ENCODE data around the gene GPC6.
A peak's percentile ranks its signal among the peaks of the same experiment; 100 is the strongest.

GPC6 gene

DNA sequence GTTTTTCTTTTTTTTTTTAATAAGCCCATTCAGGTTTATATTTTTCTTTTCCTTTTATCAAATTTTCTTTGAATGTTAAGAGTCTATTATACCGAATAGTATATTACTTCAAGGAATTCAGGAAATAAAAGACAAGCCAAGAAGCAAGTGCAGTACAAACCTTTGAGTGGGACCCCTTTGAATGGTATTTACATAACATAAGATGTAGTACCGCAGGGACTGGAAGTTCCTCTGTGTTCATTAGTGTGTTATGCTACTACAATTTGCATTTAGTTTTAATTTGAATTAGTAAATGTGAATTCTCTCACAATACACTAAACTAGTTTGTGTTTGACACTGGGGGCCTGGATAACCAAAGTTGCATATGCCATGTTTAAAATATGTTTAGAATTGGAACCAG, 913.4 kb downstream of the GPC6 start:
- no peak for DNase-seq

DNA sequence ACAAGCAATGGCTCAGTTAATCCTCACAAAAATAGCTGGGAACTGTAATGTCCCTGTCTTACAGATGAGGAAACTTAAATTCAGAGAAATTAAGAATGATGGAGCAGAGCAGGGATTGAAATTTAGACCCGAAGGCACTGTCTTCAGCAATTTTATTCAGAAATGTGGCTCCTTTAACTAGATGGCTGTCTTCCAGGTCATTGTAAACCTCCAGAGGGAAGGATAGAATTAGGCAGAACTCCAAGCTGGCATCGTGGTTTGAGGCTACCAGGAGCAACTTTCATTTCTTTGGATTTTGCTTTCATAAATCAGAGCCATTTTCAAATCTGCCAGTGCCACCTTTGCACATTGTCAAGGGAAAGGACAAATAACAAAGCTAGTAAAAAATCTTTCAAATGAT, 913.9 kb downstream of the GPC6 start:
- DNase-seq = no peak

DNA sequence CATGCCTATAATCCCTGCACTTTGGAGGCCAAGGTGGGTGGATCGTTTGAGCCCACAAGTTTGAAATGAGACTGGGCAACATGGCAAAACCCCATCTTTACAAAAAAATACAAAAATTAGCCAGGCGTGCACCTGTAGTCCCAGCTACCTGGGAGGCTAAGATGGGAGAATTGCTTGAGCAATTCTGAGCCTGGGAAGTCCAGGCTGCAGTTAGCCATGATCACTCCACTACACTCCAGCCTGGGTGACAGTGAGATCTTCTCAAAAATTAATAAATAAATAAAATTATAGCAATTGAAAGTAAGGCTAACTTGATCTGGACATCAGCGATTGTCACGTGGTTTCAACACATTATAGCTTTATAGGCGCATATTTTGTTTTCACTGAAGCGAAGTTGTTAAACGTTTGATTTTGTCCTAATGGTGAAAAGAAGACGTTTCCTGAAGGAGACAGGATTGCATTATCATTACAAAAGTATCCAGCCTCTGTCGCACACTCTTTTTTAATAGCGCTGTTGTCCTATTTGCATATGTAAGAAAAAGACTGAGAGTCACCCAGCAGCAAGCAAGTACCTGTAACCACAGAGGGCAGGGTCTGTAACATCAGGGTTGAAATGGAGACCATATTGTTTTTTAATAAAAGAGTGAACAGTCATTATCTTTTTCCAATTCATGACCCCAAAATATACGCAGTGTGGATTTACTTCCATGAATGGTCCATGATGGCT, 917.2 kb downstream of the GPC6 start:
- no peak for DNase-seq

DNA sequence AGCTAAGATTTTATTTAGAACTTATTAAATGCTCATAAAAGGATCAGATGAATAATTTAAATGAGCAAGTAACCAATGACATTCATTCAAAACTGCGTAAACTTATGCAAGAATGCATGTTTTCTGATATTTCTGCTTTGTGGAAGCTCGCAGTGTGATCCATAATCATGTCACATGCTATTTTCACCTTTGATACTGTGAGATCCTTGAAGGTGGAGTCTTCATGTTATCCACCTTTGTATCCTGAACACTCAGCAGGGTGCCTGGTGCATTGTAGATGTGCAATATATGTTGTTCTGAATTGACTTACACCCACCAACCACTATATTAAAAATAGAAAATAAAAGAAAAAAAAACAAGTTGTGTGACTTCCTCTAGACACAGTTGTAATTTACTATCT, 919.4 kb downstream of the GPC6 start:
- DNase-seq = no peak

DNA sequence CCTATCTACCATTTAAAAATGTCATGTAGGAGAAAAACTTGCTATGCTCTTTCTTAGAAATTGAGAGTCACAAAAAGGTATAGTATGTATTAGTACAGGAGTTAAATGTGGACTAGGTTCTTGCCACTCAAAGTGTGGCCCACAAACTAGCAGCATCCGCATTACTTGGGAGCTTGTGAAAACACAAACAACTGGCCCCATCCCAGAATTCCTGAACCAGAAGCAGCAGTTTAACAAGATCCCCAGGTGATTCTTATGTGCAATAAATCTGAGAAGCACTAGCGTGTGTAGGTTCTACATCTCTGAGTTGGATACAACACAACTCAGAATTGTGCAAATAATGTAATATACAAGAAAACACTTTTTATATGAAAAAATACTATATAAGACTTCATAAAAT, 927.0 kb downstream of the GPC6 start:
- no peak for DNase-seq

DNA sequence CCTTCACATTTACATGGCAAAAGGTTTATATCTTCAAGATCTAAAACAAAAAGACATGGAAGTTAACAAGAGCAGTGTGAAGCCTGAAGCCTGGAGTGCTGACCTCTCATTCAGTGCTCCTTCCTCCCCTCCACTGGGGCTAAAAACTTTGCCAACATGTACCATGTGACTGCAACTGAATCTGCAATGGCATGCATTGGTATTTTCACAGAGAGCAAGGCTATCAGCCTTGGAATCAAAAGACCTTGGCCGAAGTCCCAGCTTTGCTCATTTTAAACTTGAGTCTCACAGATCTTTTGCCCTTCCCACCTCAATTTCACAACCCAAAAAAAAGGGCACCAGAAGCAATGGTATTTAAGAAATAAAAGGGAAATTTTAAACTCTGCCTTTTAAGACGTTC, 927.8 kb downstream of the GPC6 start:
- peak; percentile 37 for DNase-seq

DNA sequence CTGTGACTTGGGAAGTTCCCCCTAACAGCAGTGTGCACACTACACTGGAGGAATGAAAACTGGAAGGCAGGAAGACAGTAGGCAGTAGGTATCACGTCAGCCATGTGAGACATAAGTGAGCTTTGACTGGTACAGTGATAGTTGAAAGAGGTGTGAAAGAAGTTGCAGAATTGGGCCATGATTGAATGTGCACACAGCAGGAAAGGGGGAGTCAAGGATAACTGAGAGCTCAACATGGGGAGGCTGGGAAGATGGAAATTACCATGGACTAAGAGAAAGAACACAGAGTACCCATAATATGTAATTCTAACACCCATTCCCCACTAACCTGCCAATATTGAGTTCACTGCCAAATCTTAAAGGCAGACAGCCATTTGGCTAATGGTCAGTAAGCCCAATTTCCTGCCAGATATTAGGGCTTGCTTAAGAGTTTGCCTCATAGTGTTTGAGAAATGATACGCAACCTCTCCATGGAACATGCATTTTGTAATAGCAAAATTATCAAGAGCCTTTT, 931.2 kb downstream of the GPC6 start:
- DNase-seq = no peak

DNA sequence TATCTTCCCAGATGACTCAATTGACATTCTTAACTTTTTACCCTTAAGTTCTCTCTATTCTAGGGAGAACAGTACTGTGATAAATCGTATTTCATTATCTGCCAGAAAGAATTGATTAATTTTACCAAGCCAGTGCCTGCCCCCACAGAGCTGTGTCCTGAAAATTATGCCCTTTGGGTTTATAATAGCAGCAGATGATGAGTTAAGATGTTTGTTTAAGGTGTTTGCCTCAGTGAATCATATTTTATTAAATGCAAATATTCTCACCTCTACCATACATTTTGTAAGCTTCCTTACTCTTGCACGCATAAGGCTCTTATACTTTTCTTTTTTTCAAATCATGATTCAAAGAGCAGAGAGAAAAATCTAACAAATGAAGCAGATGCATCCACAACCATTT, 934.3 kb downstream of the GPC6 start:
- no peak for DNase-seq

DNA sequence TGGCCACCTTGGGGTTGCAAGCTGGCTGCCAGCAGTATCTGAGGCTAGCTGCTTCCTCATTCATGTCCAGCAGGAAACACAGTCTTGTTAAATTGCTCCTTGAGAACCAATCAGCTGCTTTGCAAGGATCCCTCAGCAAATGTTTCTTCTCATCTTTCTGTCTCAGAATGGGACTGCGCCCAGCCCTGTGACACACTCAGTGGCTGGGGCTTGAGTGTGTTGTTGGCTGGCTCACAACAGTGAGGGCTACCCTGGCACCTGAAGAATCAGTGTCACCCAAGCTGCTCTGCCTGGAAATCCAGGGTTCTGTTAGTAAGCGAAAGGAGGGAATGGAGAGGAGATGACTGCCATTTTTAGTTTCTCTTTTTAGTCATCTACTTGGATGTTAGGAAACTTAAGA, 935.7 kb downstream of the GPC6 start:
- DNase-seq = no peak

DNA sequence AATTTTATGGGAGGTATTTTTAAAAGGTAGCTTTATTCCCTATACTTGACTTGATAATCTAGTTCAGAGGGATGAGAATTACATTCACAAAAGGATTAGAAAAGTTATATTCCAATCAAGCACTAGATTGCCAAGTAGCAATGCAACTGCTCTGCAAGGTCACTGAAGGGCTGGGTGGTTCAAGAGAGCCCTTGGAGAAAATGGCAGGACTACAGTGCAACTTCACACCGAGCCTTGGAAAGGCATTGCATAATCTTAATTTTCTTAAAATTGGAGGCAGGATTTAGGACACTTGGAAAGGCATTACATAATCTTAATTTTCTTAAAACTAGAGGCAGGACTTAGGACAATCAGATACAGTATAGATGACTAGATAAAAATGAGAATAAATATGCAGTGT, 936.9 kb downstream of the GPC6 start:
- DNase-seq = no peak

DNA sequence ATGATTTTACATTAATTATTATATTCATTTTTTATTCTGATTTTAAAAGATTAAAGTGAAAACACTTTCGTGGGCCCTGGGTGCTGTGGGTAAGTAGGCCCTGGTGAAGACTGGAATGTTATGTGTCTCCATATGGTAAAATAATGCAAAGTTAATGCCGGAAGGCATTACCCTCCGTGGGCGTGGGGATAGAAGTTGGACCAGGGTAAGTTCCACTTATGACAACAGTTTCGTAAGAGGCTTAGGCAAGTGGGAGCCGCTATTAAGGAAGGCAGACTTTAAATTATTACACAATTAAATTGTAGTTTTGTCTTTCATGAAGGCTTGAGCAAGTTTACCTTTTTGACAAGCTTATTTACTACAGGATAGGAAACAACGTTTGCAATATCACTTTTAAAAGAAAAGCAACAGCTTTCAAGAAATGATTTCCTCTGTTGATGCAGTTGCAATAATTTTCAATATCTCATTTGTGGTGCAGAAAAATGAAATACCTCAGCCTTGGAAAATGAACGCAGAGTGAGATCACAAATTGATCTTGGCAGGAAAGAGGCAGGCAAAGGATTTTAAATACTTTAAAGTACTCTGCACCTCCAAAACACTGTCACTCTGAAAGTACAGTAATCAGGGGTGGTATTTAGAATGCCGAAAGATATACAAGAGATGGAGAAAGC, 942.3 kb downstream of the GPC6 start:
- DNase-seq = peak; percentile 13

DNA sequence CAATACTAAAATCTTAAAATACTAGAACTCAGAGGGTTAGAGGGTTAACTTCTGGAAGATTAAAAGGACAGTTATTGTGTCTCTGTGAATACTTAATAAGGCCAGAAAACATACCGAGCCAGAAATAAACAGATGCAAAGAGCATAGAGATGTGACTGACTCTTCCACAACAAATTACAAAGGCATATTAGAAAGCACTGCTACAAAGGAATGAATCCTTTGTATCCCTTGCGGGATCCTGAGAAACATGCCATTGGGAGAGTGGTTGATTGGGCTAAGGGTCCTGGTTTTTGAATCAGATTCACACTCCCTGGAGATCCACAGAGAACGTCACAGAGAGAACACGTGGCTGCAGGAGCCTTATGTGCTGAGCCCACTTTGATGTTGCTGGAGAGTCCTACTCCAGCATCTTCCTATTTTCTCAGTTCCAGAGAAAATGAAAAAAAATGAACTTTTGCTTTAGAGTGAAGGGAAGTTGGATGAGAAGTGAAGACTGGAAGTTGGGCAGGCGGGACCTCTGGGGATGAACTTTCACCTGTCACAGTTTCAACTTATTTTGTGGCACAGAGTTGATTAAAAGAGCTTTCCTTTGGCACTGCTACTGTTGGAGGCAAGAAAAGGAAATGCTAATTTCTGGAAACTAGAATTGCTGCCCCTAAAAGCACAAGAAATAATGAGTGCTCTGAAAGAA, 943.0 kb downstream of the GPC6 start:
- DNase-seq = no peak

DNA sequence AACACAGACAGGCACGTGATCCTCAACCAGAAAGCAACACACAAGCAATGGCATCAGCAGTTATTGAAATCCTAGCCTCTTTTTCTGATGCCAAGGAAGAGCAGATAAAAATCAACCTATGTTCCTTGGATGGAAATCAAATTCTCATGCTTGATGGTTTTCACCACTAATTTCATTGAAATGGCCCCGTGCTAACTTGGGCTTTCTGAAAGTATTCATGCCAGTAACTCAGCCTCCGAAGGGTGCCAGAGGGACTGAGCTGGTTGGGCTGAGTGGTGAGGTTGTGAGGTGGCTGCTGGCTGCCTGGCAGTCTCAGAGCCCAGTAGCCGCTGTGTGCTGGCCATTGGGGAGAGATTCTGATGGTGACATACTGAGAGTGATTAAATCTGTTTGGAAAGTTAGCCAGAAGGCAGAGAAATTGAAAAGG, 943.6 kb downstream of the GPC6 start:
- DNase-seq = no peak

DNA sequence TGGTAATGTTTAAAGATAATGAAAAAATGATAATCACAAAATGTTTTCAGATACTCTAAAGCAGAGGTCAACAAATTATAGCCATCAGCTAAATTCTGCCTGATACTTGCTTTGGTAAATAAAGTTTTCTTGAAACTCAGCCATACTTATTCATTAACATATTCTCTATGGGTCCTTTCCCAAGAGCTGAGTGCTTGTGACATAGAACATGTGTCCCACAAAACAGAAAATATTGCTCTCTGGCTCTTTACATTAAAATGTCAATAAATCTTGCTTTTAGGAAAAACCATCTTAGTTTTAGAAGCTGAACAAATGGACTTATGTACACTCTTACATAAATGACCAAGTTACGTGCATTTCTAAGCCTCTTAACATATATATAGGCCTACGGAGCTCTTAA, 945.8 kb downstream of the GPC6 start:
- DNase-seq = no peak

DNA sequence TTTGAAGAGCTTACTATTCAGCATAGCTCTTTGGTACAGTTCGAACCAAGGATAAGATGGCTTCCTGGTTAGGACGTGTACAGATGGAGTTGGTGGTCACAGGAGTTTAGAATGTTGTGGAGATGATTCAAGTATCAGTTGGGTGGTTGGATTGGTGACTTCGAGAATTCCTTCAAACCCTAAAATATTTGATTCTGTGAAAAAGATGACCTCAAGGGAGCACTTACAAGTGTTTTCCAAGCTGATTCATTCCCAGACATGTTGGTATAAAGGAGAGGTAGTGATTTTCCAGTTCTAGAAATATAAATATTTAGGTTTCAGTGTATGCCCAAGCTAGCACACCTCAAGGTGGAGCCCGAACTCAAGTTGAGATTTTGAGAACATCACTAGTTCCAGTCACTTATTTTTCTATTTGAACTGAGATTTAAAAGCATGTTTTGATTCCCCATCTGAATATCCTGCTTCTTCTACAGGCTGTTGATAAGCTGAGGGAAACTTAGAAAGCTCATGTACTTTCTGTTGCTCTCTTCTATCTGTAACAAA, 946.8 kb downstream of the GPC6 start:
- peak; percentile 80 for DNase-seq

DNA sequence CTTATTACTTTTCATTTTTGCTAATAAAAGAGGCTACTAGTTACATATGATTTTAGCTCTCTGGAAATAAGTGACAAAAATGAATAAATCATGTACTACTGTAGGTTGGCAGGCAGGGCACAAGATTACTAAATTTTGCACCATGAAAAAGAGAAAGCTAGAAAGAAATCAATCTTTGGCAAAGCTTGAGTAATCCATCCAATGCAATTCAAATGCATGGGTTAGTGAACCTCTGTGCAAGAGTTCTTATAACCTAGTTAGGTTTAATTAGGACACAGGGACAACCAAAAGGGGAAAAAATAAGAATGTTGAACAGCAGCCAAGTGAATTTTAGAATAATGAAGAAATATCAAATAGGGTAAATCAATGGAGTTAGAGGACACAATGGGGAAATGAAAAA, 947.4 kb downstream of the GPC6 start:
- no peak for DNase-seq

DNA sequence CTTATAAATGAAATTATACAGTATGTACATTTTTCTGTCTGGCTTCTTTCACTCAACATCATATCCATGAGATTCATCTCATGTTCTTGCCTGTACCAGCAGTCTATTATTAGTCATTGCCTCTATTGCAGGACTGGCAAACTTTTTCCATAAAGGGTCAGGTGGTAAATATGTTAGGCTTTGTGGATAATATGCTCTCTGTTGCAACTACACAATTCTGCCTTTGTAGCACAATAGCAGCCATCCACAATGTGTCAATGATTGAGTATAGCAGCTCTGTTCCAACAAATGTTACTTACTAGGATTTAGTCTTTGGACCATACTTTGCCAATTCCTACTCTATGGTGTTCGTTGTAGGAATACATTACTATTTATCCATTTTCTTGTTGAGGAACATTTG, 948.5 kb downstream of the GPC6 start:
- DNase-seq = no peak

DNA sequence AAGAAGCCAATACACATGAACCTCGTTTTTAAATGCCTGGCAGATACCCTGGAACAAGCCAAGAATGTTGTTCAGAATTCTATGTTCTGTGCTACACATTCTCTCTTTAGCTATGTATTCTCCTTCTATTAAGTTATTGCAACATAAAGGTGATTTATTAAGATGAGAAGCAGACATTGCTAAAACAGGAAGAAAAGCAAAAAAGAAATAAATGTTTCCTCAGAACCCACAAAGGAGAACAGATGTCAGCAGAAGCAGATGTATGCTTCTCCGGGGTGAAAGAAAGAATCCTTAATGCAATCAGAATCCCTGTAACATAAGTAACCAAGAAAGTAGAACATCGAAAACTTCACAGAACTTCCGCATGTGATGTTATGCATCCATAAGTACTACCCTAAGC, 950.0 kb downstream of the GPC6 start:
- no peak for DNase-seq

DNA sequence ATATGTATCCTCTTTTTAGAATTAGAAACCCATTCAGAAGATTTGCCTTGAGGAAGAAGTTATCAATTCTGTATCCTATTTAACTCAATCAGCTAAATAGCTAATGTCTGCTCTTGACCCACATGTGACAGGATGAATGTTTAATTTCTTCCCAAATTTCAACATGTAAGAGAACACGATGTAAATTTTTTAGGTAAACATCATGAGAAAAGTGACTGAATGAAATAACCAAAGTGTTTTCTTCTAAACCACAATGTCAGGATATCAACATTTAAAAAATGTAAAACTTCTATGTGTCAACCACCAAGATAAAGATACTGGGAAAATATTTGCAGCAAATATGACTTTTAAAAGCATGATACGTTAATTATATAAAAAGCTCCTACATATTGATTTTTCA, 950.4 kb downstream of the GPC6 start:
- DNase-seq = peak; percentile 18

DNA sequence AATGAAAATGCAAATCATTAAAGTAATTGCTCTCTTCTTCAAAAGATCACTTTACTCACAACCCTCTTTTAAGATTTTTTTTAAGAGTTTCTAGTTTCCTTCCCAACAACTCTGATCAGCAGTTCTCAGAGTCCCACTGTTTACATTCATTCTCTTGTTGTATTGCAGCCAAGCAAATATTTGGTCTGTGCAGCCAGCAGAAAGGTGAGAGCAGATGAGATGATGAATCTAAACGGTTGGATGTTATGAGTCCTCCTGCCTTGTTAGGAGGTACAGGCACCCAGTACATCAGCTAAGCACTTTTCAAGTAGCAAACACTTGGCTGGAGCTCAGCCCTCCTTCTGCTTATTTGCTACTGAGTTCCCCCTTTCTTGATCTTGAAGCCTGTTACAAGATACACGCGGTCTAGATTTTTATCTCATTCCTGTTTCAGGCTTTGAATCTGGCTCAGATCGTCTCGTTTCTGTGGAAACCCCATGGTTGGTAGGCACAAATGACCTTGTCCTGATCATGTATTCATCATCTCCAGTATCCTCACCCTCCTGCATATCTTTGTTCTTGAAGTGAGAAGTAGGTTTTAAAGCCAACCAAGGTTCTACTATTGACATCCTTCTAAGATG, 952.1 kb downstream of the GPC6 start:
- no peak for DNase-seq

DNA sequence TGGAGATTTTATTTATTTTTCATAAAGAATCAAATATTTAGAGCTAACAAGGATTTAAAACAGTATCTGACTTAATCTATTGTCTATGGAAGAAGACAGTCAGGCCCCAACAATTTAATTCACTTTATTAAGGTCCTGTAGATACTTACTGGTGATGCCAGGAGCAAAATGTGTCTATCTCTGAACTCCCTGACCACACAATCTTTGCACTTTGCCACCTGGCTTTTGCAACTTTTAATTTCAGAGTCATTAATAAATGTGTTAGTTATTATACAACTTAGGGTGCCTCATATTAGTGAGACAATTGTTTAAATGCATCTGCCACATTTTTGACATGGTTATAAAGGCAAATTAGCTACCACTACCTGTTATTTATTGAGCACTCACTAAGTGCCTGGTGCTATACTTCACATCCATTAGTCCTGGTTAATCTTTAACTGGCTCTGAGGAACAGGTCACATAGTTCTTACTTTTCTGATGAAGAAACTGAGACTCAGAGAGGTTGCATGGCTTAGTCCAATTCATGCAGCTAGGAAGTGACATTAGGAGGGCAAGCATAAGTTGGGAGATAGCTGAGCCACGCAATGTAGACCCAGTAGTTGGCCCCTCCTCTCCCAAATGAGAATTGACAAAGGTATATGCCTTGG, 955.0 kb downstream of the GPC6 start:
- DNase-seq = no peak

DNA sequence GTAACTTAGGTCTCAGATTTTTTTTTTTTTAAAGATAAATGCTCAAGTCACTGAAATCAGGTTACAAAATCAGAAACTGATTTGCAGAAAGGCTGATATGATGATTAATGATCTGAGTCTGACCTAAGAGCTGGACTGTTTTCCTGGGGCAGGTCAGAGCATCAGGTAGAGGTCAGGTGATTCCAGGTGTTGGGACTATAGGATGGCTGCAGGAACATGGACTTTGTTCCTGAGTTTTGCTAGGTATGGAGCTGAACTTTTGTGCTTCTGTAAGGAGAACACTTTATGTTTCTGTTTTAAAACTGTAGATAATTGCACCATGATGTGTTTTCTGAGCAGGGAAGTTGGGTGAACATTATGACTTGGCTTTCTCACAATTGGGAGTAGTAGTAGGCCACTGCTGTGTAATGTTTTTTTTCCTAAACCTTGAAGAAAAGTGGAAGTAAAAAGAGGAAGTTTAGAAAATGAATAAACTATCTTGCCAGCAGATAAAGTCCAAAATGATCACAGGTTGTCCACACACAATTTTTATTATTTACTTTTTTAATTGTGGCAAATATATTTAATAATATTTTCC, 955.7 kb downstream of the GPC6 start:
- no peak for DNase-seq

Measured in fibroblast of skin of back (primary cell).